GM18519 (cell line): ENCODE data around the gene ATF1.
A peak's percentile ranks its signal among the peaks of the same experiment; 100 is the strongest.

Source experiments
- ATAC-seq: cut with Tn5 transposase; IDR thresholded peaks from one replicate; pipeline ENCODE4 v1.9.1; 2021; ENCODE audit warnings: mild to moderate bottlenecking, moderate library complexity; ENCODE audit not compliant: unreplicated experiment, low FRiP score

The ATF1 gene

DNA sequence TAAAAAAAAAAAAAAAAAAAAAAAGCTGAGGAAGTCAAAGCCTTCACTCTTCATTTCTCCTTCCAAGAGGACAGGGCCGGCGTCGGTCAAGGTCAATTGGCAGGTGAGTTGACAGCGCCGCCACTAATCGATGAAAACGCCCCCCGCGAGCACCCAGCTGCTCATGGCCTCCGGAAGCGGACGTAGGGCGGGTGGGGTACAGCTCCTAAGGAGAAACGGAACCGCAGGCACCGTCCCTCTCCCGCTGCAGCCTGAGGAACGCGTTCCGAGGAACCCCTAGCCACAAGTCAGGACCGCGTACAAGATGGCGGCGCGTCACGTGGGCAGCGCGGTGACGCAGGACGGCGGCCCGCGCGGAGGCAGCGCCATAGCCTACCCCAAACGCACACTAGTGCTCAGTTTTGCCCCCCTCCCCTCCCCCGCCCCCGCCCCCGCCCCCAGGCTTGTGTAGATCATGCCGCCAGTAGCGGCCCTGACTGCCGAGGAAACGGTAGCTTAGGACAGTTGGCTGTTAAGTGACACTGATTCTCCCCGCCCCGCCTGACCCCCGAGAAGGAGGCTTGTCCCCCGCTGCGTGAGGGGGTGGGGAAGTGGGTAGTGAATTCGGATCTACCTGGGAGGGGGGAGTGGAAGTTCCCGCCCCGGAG lies at the start of gene ATF1:
Gene ATF1 (plus strand): TSS at position 463 of the 647 bp plus-strand sequence. CDS start 16,045 bp downstream, outside the sequence.
- peak; percentile 71 for ATAC-seq

DNA sequence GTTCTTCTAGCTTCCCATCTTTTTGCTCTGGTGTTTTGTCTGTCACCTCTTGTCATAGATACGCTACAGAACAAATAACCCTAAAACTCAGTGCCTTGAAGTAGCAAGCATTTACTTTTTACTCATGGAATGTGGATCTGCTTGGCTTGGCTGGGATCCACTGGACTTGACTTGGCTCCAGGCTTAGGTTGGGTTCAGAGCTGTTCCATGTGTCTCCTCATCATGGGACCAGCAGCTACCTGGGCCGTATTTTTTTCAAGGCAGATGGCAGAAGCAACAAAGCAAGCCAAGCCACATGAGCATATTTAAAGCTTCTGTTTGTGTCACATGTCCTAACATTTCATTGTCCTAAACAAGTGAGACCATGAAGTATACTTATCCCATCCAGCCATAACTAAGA lies 48.7 kb upstream of the ATF1 start:
- no peak for ATAC-seq

DNA sequence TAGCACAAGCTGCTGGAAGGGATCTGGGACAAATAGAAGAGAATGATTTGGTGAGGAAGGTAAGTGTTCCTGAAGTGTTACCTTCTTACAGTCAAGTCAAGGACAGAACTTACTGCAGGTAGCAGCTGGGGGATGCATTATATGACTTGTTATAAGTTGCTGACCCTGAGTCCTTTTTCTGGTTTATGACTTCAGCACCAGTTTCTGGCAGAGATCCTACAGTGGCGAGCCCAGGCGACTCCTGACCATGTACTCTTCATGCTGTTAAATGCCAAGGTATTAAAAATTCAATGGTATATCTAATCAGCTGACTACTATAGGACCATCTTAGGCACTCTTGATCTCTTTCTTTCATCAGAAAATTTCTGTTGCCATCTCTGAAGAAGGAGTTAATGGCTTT lies 45.1 kb upstream of the ATF1 start:
- ATAC-seq: no peak

DNA sequence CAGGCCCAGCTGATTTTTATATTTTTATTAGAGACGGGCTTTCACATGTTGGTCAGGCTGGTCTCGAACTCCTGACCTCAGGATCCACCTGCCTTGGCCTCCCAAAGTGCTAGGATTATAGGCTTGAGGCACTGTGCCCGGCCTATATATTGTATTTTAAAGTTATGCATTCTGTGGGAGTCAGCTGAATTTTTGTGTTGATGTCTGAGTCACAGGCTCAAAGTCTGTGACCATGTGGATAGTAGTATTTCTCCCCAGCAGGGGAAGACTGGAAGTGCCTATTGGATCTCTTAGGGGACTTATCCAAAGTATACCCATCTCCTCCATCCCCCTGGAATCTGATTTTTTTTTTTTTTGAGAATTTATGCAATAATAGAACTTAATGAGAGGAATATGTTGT lies 43.8 kb upstream of the ATF1 start:
- no peak for ATAC-seq

DNA sequence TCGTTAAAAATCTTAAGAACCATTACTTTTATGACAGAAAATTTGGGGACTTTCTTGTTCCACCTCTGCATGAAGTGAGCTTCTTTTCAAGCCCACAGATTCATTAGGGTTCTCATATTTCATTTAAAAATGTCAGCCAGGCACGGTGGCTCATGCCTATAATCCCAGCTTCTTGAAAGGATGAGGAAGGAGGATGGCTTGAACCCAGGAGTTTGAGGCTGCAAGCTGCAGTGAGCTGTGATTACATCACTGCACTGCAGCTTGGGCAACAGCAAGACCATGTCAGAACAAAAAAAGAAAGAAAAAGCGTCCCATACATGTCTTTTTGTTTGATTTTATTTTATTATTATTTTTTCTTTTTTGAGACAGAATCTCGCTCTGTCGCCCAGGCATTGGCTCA lies 43.4 kb upstream of the ATF1 start:
- ATAC-seq: no peak

DNA sequence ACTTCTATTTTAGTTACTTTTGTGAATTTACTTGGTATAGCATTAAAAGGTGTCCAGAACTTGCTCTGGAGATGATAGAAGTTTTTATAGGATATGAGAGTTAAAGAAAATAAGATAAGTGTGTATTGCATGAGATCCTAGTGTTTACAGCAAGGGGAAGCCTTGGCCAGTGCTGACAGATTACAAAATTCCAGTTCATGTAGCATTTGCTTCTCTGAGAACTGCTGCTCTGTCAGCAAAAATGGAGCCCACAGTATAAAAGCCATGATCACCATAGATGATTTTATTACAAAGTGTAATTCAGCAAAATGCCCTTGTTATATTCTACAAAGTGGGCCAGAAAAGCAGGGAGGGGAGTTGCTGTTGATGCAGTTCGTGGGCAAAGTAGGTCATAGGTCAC lies 40.0 kb upstream of the ATF1 start:
- no peak for ATAC-seq

DNA sequence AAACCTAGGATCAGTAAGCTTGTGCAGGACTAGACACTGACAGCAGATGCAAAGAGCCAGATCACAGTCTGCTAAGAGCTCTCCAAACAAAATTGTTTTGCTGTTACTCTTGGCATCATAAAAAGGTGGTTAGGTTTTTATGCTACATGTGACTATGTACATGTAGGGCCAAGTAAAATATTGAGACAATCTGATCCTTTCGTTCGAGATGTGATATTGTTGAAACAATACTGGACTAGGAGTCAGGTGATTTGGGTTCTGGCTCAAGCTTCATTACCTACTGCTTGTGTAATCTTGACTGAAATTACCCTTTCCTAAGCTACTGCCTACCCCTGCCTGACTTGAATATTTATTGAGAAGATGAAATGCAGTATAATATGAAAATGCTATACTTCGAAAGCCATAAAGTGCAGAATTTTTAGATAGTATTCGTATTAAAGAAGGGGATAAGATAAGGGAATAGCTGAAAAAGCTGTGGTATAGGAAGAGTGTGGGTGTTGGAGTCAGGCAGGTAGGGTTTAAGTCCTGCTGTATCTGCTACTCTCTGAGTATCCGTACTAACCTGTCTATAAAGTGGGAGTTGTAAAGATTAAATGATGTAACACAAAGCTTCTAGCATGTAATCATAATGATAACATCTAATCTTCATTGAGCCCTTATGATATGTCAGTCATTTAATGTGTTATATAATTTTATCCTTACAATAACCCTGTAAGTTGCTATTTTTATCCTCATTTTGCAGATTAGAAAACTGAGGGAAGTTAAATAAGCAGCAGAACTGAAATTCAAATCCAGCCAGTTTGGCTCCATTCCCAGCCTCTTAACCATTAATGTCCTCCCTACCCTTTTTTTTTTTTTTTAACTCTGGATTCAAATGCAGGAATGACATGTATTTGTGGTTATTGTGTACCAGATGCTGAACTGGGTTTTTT lies 38.6 kb upstream of the ATF1 start:
- ATAC-seq: no peak

DNA sequence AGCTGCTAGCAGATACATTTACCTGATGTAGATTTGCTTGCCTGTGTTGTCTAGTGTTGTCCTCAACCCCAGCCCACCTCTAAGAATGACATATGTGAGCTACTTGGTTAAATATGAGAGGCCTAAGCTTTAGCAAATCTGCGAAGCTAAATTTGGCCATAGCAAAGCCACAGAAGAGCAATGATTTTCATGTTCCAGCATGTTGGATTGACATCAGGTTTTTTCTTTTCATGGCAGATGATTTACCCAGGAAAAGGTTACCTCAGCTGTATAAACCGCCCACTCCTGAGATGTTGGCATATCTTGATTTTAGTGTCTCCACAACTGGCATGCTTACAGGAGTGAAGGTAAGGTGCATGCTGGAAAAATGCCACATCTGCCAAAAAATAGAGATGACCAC lies 36.4 kb upstream of the ATF1 start:
- ATAC-seq: no peak

DNA sequence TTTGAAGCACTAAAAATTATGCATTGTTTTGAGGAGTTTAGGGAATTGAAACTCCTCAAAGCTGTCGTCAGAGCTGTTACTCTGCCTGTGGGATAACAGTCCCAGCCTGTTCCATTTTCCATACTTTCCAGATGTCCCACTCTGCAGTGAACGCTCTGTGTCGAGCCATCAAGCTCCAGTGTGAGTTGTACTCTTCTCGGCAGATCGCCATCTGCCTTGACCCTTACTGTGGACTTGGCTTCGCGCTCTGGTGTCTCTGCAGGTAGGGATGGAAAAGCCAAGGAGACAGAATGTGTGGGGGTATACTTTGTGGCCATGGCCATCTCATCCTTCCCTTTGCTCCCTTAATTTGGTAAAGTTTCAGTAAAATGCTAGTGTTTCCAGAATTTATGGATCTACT lies 35.5 kb upstream of the ATF1 start:
- ATAC-seq: no peak

DNA sequence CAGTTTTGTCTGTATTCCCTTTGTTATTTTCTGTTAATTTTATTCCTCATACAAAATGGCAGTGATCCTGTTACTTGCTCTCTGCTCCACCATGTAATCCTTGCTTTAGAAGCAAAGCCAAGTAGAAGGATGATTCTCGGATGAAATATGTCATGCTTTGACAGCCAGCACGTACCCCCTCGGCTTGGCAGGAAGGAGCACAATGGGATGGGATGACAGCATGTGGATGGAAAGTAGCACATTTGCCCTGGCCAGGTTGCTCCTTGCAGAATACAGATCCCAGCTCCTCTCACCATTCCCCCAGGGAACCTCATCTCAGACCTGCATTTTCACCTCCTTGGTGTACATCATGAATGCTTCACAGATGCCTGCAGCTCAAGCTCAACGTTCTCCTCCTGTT lies 35.1 kb upstream of the ATF1 start:
- ATAC-seq: no peak

DNA sequence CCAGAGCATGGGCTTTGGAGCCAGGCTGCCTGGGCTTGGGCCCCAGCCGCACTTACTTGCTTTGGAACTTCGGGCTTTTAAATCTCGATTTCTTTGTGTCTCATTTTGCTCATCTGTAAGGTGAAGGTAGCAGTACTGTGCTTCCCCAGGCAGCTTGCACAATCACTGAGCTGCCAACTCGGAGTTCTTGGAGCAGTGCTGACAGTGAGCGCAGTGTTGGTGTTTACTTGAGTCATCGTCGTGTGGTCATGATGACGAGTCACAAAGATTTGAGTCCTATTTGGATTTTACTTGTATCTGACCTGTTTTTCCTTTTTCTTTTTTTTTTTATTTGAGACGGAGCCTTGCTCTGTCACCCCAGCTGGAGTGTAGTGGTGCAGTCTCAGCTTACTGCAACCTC lies 31.3 kb upstream of the ATF1 start:
- ATAC-seq: no peak

DNA sequence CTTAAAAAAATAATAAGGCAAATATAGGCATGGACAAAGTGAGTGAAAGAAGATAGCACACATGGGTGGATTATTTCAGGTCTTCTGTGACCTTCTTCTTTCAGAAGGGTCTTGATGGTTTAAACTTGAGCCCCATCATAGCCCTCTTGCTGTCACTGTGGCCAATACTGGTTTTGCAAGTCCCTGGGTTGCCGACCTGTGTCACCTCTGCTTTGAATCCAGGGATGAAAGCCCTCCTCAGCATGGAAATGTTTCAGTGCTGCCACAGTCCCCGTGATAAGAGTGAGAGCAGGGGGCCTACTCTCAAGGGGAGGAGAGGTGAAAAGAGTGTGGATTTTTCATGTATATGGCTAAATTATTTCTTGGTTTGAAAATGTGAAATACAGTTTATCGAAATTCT lies 30.2 kb upstream of the ATF1 start:
- no peak for ATAC-seq

DNA sequence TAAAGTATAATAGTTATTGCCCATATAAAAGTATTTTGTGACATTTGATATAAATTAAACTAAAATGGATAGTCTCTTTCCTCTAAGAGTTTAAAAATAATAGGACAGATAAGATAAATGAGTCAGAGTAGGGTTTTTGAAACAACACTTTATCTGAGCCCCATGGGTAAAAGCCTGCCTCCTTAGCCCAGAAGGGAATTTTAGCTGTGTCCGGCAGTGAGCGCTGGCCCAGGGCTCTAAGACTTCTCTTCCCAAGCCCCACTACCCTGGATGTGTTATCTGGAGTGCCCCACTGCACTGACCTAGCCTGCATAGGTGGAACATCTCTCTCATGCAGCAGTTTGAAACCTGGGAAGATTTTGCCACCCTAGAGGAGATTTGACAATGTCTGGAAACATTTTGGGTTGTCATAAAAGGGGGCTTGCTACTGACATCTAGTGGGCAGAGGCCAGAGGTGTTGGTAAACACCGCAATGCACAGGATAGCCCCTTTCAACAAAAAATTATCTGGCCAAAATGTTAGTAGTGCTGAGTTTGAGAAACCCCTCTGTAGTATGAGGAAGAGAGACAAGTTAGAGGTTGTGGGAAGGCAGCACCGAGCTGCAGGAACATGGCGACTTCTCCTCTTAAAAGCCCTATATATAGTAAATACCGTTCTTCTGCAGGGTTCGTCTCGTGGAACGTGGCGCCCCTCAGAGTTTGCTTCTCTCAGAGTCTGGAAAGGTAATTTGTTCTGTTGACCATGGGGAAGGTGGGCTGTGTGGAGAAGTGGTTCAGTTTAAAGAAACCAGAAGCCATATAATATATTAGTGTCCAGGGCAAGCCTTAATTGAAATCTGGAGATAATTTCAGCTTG lies 29.3 kb upstream of the ATF1 start:
- no peak for ATAC-seq

DNA sequence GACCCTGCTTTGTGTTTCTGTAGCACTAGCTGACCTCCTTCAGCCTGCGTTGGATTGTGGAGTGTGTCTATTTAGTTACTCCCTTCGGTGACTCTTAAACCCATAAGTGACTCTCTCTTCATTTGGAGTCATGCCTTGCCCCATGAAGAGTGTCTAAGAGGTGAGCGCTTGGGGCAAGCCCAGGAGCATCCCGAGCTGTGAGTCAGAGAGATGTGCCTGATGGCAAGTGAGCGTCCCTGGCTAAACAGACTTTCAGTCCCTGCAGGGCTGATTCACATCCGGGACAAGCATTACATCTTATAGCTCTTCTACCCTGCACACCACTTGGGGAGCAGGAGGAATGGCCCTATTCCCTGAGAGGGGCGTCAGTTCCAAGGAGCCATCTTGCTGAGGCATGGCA lies 24.3 kb upstream of the ATF1 start:
- no peak for ATAC-seq

DNA sequence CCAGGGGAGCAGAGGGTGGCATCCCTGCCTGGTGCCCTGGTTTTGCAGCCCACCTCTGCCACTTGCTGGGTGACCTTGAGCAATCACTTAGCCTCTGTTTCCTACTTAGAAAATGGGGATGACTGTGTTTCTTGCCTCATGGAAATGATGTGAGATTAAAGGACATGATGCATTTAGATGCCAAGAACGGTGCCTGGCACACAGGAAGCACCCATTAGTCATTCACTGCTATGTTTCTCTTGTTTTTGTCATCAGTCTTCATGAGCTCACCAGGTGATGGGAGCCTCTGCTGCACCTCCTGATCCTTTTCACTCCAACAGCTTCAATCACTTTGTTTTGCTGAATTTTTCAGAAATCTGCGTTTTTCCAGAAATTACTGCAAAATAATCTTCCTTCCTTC lies 23.6 kb upstream of the ATF1 start:
- no peak for ATAC-seq

DNA sequence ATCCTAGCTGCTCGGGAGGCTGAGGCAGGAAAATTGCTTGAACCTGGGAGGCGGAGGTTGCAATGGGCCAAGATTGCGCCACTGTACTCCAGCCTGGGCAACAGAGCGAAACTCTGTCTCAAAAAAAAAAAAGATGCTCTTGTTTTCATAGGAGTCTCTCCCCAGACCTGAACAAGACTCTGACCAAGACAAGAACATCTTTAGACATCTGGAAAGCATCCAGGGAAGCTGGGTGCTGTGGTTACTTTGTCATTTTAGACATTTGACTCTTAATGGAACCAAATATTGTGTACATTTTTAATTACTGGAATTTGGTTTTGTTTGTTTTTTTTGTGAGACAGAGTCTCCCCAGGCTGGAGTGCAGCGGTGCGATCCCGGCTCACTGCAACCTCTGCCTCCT lies 21.1 kb upstream of the ATF1 start:
- ATAC-seq: no peak

DNA sequence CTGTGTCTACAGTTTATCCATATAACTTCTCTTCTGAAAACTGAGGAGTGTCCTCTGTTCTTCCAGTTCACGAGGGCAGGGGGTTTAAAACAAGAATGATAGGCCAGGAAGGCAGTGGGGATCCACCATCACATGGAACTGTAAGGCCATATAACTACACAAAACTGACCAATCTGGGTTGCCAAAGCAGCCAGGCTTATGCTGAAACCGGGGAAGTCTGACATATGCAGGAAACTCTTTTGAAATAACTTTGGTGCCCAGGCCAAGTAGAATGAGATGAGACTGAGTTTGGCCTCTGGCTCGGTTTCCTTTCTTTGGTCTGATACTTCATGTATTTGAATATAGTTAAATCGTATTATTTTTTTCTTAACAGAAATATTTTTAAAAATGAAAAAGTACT lies 18.0 kb upstream of the ATF1 start:
- no peak for ATAC-seq

DNA sequence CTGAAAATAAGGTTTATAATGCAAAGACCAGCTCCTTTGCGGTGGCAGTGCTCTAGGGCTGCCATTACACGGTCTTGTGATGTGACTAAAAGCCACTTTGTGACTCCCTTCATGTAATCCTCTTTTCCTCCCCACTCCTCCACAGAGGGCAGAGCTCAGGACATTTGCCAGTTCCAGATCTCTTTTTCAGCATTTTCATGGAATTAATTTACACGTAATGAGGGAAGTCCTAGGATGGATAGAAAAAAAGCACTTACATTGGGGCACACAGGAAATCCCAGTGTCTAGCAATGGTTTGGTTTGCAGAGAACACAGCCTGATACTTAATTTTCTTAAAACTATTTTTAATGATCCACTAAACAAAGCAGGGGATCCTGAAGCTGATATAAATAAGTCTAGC lies 17.5 kb upstream of the ATF1 start:
- ATAC-seq: no peak

DNA sequence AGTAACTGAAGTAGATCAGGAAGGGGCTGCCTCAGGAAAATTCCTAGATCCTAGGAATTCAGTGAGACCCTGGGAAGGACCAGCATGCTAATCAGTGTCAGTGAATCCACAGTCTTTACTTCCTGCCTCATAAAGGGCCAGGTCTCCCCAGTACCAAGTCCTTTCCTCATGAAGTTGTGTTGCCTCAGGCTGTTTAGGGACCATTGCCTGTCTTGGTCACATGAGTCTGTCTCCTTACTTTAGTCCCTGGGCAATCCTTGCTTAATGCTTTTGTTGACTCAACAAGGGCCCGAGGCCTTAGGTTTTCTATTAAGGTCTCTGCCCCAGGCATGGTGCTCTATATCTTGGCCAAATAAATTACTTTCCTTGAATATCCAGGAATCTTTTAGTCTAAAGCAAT lies 16.1 kb upstream of the ATF1 start:
- no peak for ATAC-seq

DNA sequence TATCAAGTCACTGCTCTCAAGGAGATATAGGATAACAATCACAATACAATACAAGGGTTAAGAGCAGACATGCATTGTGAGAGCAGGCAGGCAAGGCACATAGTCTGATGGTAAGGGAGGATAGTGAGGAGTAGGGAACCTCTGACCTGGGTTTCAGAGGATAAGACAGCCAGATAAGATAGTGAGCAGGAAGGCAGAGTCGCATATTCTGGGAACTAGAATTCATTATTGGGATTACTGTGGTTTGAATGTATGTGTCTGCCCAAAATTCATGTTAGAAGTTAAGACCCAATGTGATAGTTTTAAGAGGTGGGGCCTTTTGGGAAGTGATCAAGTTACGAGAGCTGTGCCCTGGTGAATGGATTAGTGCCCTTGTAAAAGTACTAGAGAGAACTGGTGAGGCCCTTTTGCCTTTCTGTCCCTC lies 14.4 kb upstream of the ATF1 start:
- ATAC-seq: no peak

DNA sequence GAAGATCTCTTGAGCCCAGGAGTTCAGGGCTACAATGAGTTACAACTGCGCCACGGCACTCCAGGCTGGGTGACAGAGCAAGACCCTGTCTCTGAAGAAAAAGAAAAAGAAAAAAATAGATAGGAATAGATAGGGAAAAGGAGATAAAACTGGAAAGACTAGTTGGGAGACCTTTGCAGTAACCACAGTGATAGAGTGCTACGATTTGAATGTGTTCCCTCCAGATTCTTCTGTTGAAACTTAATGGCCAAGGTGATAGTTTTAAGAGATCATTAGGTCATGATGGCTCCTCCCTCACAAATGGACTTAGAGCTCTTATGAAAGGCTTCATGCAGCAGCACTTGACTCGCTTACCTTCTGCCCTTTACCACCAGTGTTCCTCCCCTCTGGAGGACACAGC lies 13.5 kb upstream of the ATF1 start:
- no peak for ATAC-seq
